OCI-LY3 (cell line): ENCODE results near the gene TTC22.

ENCODE experiments used
- H2AFZ ChIP-seq: fragments of 200-600, 300-600 bp; shearing (Covaris generic); 2 replicates; pipeline ENCODE4 v1.6.0; 2014; ENCODE audit warnings: antibody characterized with exemption, low read depth, low read length
- H3K27ac ChIP-seq: fragments of 200-600, 300-600 bp; sonication (generic); 2 replicates; pipeline ENCODE4 v1.5.1; 2014; ENCODE audit warnings: mild to moderate bottlenecking, low read length, moderate library complexity, mixed read lengths
- H3K27me3 ChIP-seq: fragments of 200-600, 300-600 bp; sonication (generic); 2 replicates; pipeline ENCODE4 v1.6.1; 2014; ENCODE audit warnings: low read depth, low read length, mixed read lengths
- H3K36me3 ChIP-seq: fragments of 200-600, 300-600 bp; sonication (generic); replicated peaks from 2 replicates; pipeline ENCODE3; 2014; ENCODE audit warnings: low read depth, low read length, mixed read lengths
- H3K4me1 ChIP-seq: fragments of 300-600, 200-600 bp; sonication (generic); 2 replicates; pipeline ENCODE4 v1.6.1; 2014; ENCODE audit warnings: low read length, mixed read lengths
- H3K4me2 ChIP-seq: fragments of 200-600, 300-600 bp; sonication (generic); 2 replicates; pipeline ENCODE4 v1.6.1; 2014; ENCODE audit warnings: low read length, mixed read lengths
- H3K4me3 ChIP-seq: fragments of 300-600, 200-600 bp; sonication (generic); 2 replicates; pipeline ENCODE4 v1.5.1; 2014; ENCODE audit warnings: antibody characterized with exemption, mild to moderate bottlenecking, low read length, moderate library complexity
- H3K79me2 ChIP-seq: fragments of 300-600, 200-600 bp; shearing (Covaris generic); 2 replicates; pipeline ENCODE4 v1.6.1; 2014; ENCODE audit warnings: mild to moderate bottlenecking, low read length, mixed read lengths
- H3K9ac ChIP-seq: fragments of 300-600, 200-600 bp; shearing (Covaris generic); 2 replicates; pipeline ENCODE4 v1.6.0; 2014; ENCODE audit warnings: mild to moderate bottlenecking, low read length, moderate library complexity
- H3K9me3 ChIP-seq: fragments of 200-600, 300-600 bp; shearing (Covaris generic); 2 replicates; pipeline ENCODE4 v1.6.1; 2014; ENCODE audit warnings: low read length, mixed read lengths; ENCODE audit not compliant: insufficient read depth
- H4K20me1 ChIP-seq: fragments of 200-600, 300-600 bp; sonication (generic); 2 replicates; pipeline ENCODE4 v1.6.1; 2016; ENCODE audit warnings: low read length, mixed read lengths; ENCODE audit not compliant: insufficient read depth
- EZH2phosphoT487 ChIP-seq: fragments of 200-600 bp; shearing (Covaris generic); IDR thresholded peaks from 2 replicates; pipeline ENCODE4 v1.6.1; 2018; ENCODE audit warnings: antibody characterized with exemption, mixed run types, low read depth
- TF ChIP-seq, protein P1 (sequence below): fragments of 200-600, 300-600 bp; sonication (generic); IDR thresholded peaks from 2 replicates; pipeline ENCODE4 v1.5.1; 2014; ENCODE audit warnings: antibody characterized with exemption, low read length, low read depth

TTC22 gene

DNA sequence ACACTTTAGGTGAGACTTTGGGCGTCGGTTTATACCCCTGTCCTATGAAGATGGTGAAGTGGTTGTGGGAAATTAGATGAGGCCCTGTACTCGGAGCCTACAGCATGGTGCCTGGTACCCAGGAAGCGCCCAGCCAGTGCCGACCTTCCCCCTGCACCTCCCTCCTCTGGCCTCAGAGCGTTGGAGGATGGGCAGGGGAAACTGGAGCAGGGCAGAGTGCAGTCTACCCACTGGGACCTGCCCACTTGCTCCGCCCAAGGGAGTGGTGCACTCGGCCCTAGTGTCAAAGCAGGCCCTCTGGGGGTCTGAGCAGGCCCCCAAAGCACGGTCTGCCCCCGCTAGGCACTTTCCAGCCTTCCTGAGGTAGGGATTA, 13.0 kb upstream of the TTC22 start:
- Histone ChIP-seq H3K4me1 (peaks cover 16% of the 10 kb centered on the region), H2AFZ (peak overlapping the region; percentile 77; the same call in 1 of the 2 replicates), H3K36me3 (no peaks in the 10 kb centered on the region), H3K27ac (no peak overlapping the region), H3K4me2 (peak overlapping the region; percentile 60), H3K79me2 (no peaks in the 10 kb centered on the region), H4K20me1 (no peaks in the 10 kb centered on the region), H3K27me3 (no peaks in the 10 kb centered on the region), H3K4me3 (no peak overlapping the region), H3K9me3 (no peaks in the 10 kb centered on the region), H3K9ac (no peak overlapping the region)
- TF ChIP-seq, protein P1, sequence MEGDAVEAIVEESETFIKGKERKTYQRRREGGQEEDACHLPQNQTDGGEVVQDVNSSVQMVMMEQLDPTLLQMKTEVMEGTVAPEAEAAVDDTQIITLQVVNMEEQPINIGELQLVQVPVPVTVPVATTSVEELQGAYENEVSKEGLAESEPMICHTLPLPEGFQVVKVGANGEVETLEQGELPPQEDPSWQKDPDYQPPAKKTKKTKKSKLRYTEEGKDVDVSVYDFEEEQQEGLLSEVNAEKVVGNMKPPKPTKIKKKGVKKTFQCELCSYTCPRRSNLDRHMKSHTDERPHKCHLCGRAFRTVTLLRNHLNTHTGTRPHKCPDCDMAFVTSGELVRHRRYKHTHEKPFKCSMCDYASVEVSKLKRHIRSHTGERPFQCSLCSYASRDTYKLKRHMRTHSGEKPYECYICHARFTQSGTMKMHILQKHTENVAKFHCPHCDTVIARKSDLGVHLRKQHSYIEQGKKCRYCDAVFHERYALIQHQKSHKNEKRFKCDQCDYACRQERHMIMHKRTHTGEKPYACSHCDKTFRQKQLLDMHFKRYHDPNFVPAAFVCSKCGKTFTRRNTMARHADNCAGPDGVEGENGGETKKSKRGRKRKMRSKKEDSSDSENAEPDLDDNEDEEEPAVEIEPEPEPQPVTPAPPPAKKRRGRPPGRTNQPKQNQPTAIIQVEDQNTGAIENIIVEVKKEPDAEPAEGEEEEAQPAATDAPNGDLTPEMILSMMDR, result no peak
- no peak for TF ChIP-seq EZH2phosphoT487

DNA sequence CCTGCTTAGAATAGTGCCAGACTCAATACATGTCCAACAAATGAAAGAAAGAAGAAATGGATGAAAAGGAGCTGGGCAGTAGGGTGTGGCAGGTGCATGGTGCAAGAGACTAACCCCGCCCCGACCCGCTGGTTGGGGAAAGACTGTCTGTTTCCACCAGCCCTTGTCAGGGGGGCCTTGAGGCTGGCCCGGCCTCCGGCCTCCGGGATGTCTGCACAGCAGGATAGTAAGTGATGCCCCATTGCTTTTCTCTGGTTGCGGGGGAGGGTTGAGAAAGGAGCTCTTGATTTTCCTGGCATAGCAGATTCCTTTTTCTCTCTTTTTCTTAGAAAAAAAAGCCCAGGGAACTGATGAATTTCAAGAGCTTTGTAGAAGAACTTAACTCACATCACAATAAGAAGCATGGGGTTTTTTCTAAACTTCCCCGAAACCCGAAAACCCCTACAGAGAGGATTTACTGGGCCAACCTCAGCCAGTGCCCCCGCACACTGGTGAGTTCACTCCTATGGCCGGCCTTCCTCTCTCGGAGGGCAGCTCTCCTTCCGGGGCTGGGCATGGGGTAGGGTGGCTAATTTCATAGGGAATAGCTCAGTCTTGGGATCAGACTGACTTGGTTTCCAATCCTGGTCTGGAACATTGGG, 12.5 kb upstream of the TTC22 start:
- Histone ChIP-seq H3K36me3 (no peaks in the 10 kb centered on the region), H3K9ac (no peak overlapping the region), H2AFZ (peak overlapping the region; percentile 77; the same call in 1 of the 2 replicates), H3K9me3 (no peaks in the 10 kb centered on the region), H3K27ac (no peak overlapping the region), H4K20me1 (no peaks in the 10 kb centered on the region), H3K27me3 (no peaks in the 10 kb centered on the region), H3K4me2 (peak overlapping the region; percentile 60), H3K4me3 (peak overlapping the region; percentile 31; the same call in 1 of the 2 replicates), H3K4me1 (peaks cover 16% of the 10 kb centered on the region), H3K79me2 (no peaks in the 10 kb centered on the region)
- TF ChIP-seq, protein P1, result no peak
- no peak for TF ChIP-seq EZH2phosphoT487

DNA sequence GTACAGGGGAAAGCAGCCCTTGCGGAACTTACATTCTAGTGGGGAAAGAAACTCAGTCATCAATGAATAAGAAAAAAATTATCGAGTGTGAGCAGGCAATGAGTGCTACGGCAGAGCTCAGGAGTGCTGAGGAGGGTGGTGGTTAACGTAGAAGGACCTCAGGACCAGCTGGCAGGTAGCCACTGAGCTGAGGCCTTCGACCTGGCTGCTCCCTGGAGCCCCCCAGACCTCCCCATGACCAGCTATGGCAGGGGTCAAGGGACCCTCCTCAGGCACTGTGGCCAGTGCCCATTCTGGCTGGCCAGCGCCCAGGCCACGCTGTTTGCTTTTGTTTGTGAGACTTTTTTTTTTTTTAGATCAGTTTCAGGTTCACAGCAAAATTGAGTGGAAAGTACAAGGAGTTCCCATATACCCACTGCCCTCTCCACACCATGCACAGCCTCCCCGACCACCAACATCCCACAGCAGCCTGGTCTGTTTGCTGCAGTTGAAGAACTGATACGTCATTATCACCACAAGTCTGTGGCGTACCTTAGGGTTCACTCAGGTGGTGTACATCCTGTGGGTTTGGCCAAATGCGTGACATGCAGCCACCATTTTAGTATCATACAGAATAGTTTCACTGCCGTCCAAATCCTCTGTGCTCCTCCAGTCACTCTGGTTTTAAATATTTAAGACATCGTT, 11.8 kb upstream of the TTC22 start:
- H3K4me2 ChIP-seq, result peak overlapping the region; percentile 60
- H3K9me3 ChIP-seq, result no peaks in the 10 kb centered on the region
- H3K79me2 ChIP-seq, result no peaks in the 10 kb centered on the region
- no peaks in the 10 kb centered on the region for H3K36me3 ChIP-seq
- no peak overlapping the region for H3K9ac ChIP-seq
- no peak overlapping the region for H3K27ac ChIP-seq
- no peaks in the 10 kb centered on the region for H4K20me1 ChIP-seq
- peak overlapping the region; percentile 77; the same call in 1 of the 2 replicates for H2AFZ ChIP-seq
- H3K27me3 ChIP-seq, result no peaks in the 10 kb centered on the region
- TF ChIP-seq EZH2phosphoT487, result no peak
- TF ChIP-seq, protein P1, result no peak
- peak overlapping the region; percentile 31; the same call in 1 of the 2 replicates for H3K4me3 ChIP-seq
- peaks cover 16% of the 10 kb centered on the region for H3K4me1 ChIP-seq
